HG03354 (cell line): ENCODE data around the gene CRYBA2.

ENCODE experiments used
- ATAC-seq: cut with Tn5 transposase; IDR thresholded peaks from one replicate; pipeline ENCODE4 v1.9.1; 2021; ENCODE audit warnings: mild to moderate bottlenecking; ENCODE audit not compliant: unreplicated experiment, poor library complexity, severe bottlenecking

The CRYBA2 gene

GRCh38 chr2:218993345-218994315 is at the start of gene CRYBA2:
Gene CRYBA2, minus strand, starts transcription at chr2:218993422. Its CDS starts 246 bp downstream, at chr2:218993176.
- ATAC-seq: no peak

- no peak for ATAC-seq
These were observed 49.5 kb upstream of the CRYBA2 start for GRCh38 chr2:219042750-219043149.

GRCh38 chr2:219042157-219042556 is 48.9 kb upstream of the CRYBA2 start:
- ATAC-seq: no peak

- no peak for ATAC-seq
These were observed 48.0 kb upstream of the CRYBA2 start, which contains the start of gene CFAP65 for GRCh38 chr2:219041252-219041651. Gene CFAP65, minus strand, starts transcription at chr2:219041516. Its CDS starts 2,468 bp downstream, at chr2:219039048.

GRCh38 chr2:219038600-219038999 is 45.4 kb upstream of the CRYBA2 start:
- no peak for ATAC-seq

GRCh38 chr2:219037783-219038499 is 44.7 kb upstream of the CRYBA2 start:
- ATAC-seq: no peak

GRCh38 chr2:219035942-219036341 is 42.7 kb upstream of the CRYBA2 start:
- ATAC-seq: no peak

GRCh38 chr2:219034823-219035222 is 41.6 kb upstream of the CRYBA2 start:
- no peak for ATAC-seq

- no peak for ATAC-seq
These were observed 39.0 kb upstream of the CRYBA2 start for GRCh38 chr2:219032051-219032745.

GRCh38 chr2:219031005-219031738 is 38.0 kb upstream of the CRYBA2 start:
- no peak for ATAC-seq

- no peak for ATAC-seq
These were observed 37.1 kb upstream of the CRYBA2 start for GRCh38 chr2:219030177-219030940.

GRCh38 chr2:219029829-219030165 is 36.6 kb upstream of the CRYBA2 start:
- peak; percentile 84 for ATAC-seq

GRCh38 chr2:219028996-219029828 is 36.0 kb upstream of the CRYBA2 start:
- ATAC-seq: peak; percentile 22

- no peak for ATAC-seq
These were observed 34.9 kb upstream of the CRYBA2 start for GRCh38 chr2:219028141-219028540.

GRCh38 chr2:219027511-219028055 is 34.4 kb upstream of the CRYBA2 start:
- ATAC-seq: no peak

- no peak for ATAC-seq
These were observed 33.7 kb upstream of the CRYBA2 start for GRCh38 chr2:219026946-219027345.

- no peak for ATAC-seq
These were observed 32.7 kb upstream of the CRYBA2 start for GRCh38 chr2:219025637-219026585.
